HG02763 (cell line): ENCODE data around the gene OR5A1.

Source experiments
- ATAC-seq: cut with Tn5 transposase; IDR thresholded peaks from one replicate; pipeline ENCODE4 v1.9.1; 2021; ENCODE audit warnings: mild to moderate bottlenecking, moderate library complexity; ENCODE audit not compliant: unreplicated experiment

The OR5A1 gene

GRCh38 chr11:59475176-59475575 is 38.9 kb downstream of the OR5A1 start:
- no peak for ATAC-seq

- ATAC-seq, result no peak
Observed at GRCh38 chr11:59479906-59480305, 43.6 kb downstream of the OR5A1 start.

- no peak for ATAC-seq
Observed at GRCh38 chr11:59480359-59480758, 44.1 kb downstream of the OR5A1 start.
